ENCODE results near the gene ADD2.

- TF ChIP-seq, protein P1, sequence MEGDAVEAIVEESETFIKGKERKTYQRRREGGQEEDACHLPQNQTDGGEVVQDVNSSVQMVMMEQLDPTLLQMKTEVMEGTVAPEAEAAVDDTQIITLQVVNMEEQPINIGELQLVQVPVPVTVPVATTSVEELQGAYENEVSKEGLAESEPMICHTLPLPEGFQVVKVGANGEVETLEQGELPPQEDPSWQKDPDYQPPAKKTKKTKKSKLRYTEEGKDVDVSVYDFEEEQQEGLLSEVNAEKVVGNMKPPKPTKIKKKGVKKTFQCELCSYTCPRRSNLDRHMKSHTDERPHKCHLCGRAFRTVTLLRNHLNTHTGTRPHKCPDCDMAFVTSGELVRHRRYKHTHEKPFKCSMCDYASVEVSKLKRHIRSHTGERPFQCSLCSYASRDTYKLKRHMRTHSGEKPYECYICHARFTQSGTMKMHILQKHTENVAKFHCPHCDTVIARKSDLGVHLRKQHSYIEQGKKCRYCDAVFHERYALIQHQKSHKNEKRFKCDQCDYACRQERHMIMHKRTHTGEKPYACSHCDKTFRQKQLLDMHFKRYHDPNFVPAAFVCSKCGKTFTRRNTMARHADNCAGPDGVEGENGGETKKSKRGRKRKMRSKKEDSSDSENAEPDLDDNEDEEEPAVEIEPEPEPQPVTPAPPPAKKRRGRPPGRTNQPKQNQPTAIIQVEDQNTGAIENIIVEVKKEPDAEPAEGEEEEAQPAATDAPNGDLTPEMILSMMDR (conservative IDR thresholded peaks at IDR 0.05): no peak
- TF ChIP-seq EZH2 (IDR thresholded peaks at IDR 0.05; ENCODE audit: low read depth): no peak
Observed at GRCh38 chr2:70708376-70709199, 59.4 kb downstream of the ADD2 start.

All from PC-9 (cell line).